ENCODE results near the gene TPCN2. TPM values are rescaled to one million over a fixed set of nuclear protein-coding genes. Genes with fewer than 3 reads are reported as not detected.

The TPCN2 gene
- polyA plus RNA-seq, 1 donor from 2014 or later, result 14.2 TPM

- Histone ChIP-seq H3K9me2 (ENCODE audit: insufficient read depth, low read length) (no peaks in the 10 kb centered on the region), H3K27me3 (ENCODE audit: insufficient read depth, low read depth, low read length) (no peaks in the 10 kb centered on the region), H3K4me2 (ENCODE audit: low read length) (no peak overlapping the region), H4K20me1 (ENCODE audit: insufficient read depth) (no peaks in the 10 kb centered on the region), H2AFZ (ENCODE audit: low read depth, low read length) (no peak overlapping the region), H3F3A (ENCODE audit: insufficient read depth, low read length, poor library complexity, severe bottlenecking) (no peaks in the 10 kb centered on the region), H3K9ac (ENCODE audit: low read length) (no peak overlapping the region), H3K36me3 (ENCODE audit: insufficient read depth, low read length) (no peaks in the 10 kb centered on the region), H3K9me3 (ENCODE audit: low read length) (no peaks in the 10 kb centered on the region), H3K27ac (ENCODE audit: low read length) (no peak overlapping the region), H3K4me3 (ENCODE audit: low read length) (no peak overlapping the region), H3K79me2 (replicated peaks; ENCODE audit: insufficient read depth, low read length) (no peaks in the 10 kb centered on the region)
- TF ChIP-seq REST (IDR thresholded peaks at IDR 0.05; ENCODE audit: borderline replicate concordance), result no peak
- no peak for TF ChIP-seq EZH2 (IDR thresholded peaks at IDR 0.05; ENCODE audit: borderline replicate concordance, insufficient read depth, low read length, poor library complexity, severe bottlenecking)
- no peak for TF ChIP-seq MXI1 (conservative IDR thresholded peaks at IDR 0.05; ENCODE audit: poor library complexity, severe bottlenecking)
- TF ChIP-seq, protein P1, sequence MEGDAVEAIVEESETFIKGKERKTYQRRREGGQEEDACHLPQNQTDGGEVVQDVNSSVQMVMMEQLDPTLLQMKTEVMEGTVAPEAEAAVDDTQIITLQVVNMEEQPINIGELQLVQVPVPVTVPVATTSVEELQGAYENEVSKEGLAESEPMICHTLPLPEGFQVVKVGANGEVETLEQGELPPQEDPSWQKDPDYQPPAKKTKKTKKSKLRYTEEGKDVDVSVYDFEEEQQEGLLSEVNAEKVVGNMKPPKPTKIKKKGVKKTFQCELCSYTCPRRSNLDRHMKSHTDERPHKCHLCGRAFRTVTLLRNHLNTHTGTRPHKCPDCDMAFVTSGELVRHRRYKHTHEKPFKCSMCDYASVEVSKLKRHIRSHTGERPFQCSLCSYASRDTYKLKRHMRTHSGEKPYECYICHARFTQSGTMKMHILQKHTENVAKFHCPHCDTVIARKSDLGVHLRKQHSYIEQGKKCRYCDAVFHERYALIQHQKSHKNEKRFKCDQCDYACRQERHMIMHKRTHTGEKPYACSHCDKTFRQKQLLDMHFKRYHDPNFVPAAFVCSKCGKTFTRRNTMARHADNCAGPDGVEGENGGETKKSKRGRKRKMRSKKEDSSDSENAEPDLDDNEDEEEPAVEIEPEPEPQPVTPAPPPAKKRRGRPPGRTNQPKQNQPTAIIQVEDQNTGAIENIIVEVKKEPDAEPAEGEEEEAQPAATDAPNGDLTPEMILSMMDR (IDR thresholded peaks at IDR 0.05; ENCODE audit: poor library complexity, severe bottlenecking), result no peak
- TF ChIP-seq SMC3 (conservative IDR thresholded peaks at IDR 0.05; ENCODE audit: poor library complexity), result no peak
- TF ChIP-seq EP300 (conservative IDR thresholded peaks at IDR 0.05; ENCODE audit: poor library complexity, severe bottlenecking), result no peak
- no peak for TF ChIP-seq TAF1 (IDR thresholded peaks at IDR 0.05; ENCODE audit: low read depth)
- no peak for TF ChIP-seq RAD21 (conservative IDR thresholded peaks at IDR 0.05)
- no peak for TF ChIP-seq POLR2AphosphoS5 (IDR thresholded peaks at IDR 0.05)
Observed at GRCh38 chr11:69011624-69012091, 37.1 kb upstream of the TPCN2 start.

DNA sequence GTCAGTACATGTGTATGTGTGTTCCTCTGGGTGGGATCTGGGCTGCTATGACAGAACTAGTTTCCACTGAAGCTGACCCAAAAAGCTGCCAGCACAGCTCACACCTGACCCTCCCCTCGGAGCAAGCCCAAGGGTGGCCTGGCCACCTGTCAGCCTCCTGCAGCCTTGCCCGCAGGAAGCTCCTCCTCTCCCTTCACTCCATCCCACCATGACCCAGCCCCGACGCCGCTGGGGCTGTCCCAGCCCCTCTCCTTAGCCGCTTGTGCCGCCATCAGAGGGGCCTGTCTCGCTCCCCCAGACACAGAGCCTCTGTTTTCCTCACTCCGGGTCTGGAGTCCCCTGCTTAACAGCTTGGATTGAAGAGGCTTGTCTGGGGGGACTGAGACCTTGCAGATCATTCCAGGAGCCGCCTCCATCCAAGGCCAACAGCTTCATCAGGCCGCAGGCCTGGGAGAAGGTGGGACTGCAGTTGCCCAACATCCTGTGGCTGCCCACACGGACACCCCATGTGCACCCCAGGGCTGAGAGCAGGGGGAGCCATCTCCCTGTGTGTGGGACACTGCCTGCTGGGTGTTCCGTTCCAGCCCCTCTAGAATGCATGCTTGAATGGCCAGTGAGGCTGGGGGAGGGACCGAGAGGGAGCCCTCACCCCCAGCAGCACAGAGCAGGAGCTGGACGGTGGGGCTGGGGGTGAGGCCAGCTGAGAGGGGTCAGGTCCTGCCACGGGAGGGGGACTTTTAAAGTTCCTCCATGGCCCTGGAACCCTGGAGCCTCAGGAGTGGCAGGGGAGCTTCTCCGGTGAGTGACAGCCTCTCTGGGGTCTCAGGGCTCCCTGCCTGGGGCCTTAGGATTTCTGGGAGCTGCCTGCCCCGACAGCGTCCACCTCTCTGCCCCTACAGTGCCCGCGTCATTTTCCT, 36.4 kb upstream of the TPCN2 start:
- no peaks in the 10 kb centered on the region for H3K9me3 ChIP-seq (ENCODE audit: low read length)
- H3K27ac ChIP-seq (ENCODE audit: low read length), result no peak overlapping the region
- H3K9ac ChIP-seq (ENCODE audit: low read length), result no peak overlapping the region
- no peak overlapping the region for H3K4me3 ChIP-seq (ENCODE audit: low read length)
- no peak overlapping the region for H3K4me2 ChIP-seq (ENCODE audit: low read length)
- H3K27me3 ChIP-seq (ENCODE audit: insufficient read depth, low read depth, low read length), result no peaks in the 10 kb centered on the region
- H3K79me2 ChIP-seq (replicated peaks; ENCODE audit: insufficient read depth, low read length), result no peaks in the 10 kb centered on the region
- no peak for TF ChIP-seq EP300 (conservative IDR thresholded peaks at IDR 0.05; ENCODE audit: poor library complexity, severe bottlenecking)
- TF ChIP-seq, protein P1 (IDR thresholded peaks at IDR 0.05; ENCODE audit: poor library complexity, severe bottlenecking), result no peak
- no peak for TF ChIP-seq MXI1 (conservative IDR thresholded peaks at IDR 0.05; ENCODE audit: poor library complexity, severe bottlenecking)
- TF ChIP-seq TAF1 (IDR thresholded peaks at IDR 0.05; ENCODE audit: low read depth), result no peak
- TF ChIP-seq POLR2AphosphoS5 (IDR thresholded peaks at IDR 0.05), result no peak
- TF ChIP-seq REST (IDR thresholded peaks at IDR 0.05; ENCODE audit: borderline replicate concordance), result no peak
- TF ChIP-seq SMC3 (conservative IDR thresholded peaks at IDR 0.05; ENCODE audit: poor library complexity), result no peak
- no peak for TF ChIP-seq RAD21 (conservative IDR thresholded peaks at IDR 0.05)
- TF ChIP-seq EZH2 (IDR thresholded peaks at IDR 0.05; ENCODE audit: borderline replicate concordance, insufficient read depth, low read length, poor library complexity, severe bottlenecking), result no peak
- H2AFZ ChIP-seq (ENCODE audit: low read depth, low read length), result no peak overlapping the region
- H3K36me3 ChIP-seq (ENCODE audit: insufficient read depth, low read length), result no peaks in the 10 kb centered on the region
- no peaks in the 10 kb centered on the region for H4K20me1 ChIP-seq (ENCODE audit: insufficient read depth)
- H3K9me2 ChIP-seq (ENCODE audit: insufficient read depth, low read length), result no peaks in the 10 kb centered on the region
- H3F3A ChIP-seq (ENCODE audit: insufficient read depth, low read length, poor library complexity, severe bottlenecking), result no peaks in the 10 kb centered on the region

All from neural cell (in vitro differentiated cells).